Measurements from ENCODE around the gene FXYD3.

The FXYD3 gene

DNA sequence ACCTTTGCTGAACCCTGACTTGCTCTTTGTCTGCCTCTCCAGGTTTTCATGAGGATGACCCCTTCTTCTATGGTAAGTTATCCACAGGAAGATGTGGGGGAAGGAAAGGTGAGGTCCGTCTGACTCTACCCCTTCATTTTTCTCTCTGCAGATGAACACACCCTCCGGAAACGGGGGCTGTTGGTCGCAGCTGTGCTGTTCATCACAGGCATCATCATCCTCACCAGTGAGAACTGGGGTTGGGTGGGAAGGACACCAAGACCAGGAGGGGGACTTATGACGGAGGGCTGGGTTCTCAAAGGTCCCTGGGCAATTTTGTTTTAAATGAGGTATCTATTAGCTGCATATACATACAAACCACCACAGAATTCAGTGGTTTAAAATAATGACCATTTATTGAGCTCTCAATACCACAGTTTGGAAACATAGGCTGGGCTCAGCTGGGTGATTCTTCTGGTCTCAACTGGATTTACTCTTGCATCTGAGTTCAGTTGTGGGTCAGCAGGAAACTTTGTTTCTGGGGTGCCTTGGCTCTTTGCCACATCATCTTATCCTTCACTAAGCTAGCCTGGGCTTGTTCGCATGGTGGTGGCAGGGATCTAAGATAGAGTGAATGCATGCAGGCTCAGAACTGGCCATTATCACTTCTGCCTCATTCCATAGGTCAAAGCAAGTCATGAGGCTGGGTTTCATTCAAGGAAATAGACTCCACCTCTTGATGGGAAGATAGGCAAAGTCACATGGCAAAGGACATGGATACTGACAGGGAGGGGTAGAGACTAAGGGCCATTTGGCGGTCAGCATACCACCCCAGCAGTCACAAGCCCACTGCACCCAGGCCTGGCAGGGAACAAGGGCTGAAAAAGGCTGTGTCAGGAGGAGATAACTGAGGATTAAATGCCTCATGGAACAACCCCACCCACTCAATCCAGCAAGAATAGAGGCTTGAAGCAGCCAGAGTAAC, 50.8 kb downstream of the FXYD3 start:
- DNase-seq (ENCODE audit: low spot score): no peak
- TF ChIP-seq CTCF (IDR thresholded peaks at IDR 0.05; ENCODE audit: extremely low read depth, missing control alignments): no peak

- no peak for TF ChIP-seq CTCF (IDR thresholded peaks at IDR 0.05; ENCODE audit: extremely low read depth, missing control alignments)
- DNase-seq (ENCODE audit: low spot score): no peak
Observed at GRCh38 chr19:35167251-35168119, 51.9 kb downstream of the FXYD3 start.

DNA sequence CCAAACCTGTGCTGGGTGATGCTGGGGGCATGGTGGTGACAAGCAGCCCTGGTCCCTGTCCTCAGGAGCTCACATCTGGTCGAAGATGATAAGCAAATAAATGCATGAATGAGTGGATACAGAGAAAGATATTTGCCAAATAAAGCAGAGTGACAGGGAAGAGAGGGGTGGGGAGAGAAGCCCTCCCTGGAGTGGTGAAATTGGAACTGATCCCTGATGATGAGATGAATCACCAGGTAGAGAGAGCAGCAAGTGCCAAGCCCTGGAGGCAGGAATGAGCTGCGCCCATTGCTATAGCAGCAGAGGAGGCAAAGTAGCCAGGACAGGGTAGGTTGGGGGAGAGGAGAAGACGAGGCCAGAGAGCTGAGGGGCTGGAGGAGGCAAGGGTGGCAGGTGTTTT, 52.6 kb downstream of the FXYD3 start:
- no peak for DNase-seq (ENCODE audit: low spot score)
- TF ChIP-seq CTCF (IDR thresholded peaks at IDR 0.05; ENCODE audit: extremely low read depth, missing control alignments): no peak

DNA sequence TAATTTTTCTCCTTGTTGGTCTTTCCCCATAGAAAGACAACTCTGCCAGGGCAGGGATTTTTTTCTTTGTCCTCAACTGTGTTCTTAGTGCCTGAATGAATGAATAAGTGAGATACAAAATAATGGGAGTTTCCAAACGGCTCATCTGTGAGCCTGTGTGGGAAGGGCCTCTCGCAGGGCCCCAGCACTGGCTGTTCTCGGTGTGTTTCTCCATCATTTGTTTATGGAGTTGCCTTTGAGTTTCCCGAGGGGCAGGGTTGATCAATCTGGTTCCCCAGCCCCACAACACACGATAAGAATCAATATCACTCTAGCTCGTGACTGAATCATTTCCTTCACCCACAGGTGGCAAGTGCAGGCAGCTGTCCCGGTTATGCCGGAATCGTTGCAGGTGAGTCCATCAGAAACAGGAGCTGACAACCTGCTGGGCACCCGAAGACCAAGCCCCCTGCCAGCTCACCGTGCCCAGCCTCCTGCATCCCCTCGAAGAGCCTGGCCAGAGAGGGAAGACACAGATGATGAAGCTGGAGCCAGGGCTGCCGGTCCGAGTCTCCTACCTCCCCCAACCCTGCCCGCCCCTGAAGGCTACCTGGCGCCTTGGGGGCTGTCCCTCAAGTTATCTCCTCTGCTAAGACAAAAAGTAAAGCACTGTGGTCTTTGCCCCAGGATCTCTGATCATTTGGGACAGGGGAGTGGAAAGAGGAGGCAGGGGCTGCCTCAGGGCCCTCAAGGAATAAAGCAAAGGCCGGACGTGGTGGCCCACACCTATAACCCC, 53.8 kb downstream of the FXYD3 start:
- DNase-seq (ENCODE audit: low spot score): no peak
- no peak for TF ChIP-seq CTCF (IDR thresholded peaks at IDR 0.05; ENCODE audit: extremely low read depth, missing control alignments)

DNA sequence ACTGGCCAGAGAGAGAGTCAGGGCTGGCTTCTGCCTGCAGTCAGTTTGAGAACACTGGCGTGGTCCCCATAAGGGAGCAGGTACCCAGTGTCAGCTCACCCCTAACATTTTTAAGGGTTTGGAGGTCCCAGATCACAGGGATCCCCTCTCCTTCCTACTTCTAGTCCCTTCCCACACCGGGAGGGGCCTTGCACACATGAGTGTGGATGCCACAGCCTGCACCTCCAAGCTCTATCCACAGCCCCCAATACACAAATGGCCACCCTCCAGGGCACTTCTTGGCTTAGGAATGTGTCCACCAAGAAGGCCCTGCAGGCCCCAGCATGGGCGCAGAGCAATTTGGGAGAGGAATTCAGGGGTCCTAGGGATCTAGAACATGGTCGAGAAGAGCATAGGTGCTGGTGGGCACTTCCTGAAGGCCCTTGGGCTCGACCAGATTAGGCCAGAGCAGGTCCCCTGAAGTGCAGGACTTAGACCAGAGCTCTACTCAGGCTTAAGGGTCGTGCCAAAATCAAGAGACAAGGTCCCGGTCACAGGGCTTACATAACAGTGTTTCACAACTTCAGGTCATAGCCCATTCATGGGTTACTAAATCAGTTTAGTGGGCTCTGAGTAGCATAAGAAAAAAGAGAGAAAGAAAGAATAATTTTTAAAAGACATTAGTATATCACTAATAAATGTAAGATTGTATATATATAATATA, 54.9 kb downstream of the FXYD3 start:
- DNase-seq (ENCODE audit: low spot score): no peak
- no peak for TF ChIP-seq CTCF (IDR thresholded peaks at IDR 0.05; ENCODE audit: extremely low read depth, missing control alignments)

DNA sequence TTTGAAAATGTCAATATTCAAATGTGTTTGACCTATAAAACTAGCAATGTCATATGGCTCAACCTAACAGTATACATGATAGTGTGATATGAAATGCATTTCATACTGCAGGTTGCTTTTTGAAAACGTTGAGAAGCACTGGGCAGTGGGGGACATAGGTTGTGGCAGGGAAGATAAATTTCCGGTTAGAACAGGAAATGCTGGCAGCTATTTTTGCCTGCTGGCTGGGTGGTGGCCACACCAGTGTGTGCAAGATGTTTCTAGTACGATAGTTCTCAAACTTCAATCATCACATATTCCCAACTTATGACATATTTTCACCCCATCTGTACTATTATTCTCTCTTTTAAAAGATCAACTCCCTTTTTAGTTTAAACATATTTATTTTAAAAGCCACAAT, 56.1 kb downstream of the FXYD3 start:
- DNase-seq (ENCODE audit: low spot score): no peak
- TF ChIP-seq CTCF (IDR thresholded peaks at IDR 0.05; ENCODE audit: extremely low read depth, missing control alignments): no peak
